ENCODE measurements around the gene PITPNM1. TPM values are rescaled to one million over a fixed set of nuclear protein-coding genes. Genes with fewer than 3 reads are reported as not detected.

The PITPNM1 gene
- total and polyA plus RNA-seq, 9 donors, result 3.1 to 77.2 (median 6.1) TPM

DNA sequence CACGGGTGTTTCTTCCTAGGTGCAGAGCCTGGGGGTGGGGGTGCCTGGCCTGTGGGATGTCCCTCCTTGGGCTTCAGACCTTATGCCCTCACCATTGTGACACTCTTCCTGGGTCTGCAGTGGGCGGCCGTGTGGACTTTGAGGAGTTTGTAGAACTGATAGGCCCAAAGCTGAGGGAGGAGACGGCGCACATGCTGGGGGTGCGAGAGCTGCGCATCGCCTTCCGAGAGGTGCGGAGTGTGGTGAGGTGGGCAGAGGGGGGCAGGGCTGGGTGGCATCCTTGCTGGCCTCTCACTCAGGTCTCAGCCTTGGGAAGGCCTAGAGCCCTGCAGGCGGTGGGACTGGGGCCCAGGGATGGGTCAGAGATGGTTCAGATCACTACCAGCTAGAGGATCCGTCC is 47.7 kb downstream of the PITPNM1 start:
- DNase-seq, result peak in 2 of 5 donors; percentile 13 to 14
- Histone ChIP-seq H3K4me3 (no peak overlapping the region), H3K27me3 (no peaks in the 10 kb centered on the region), H3K36me3 (no peaks in the 10 kb centered on the region), H3K4me1 (ENCODE audit: insufficient read depth) (no peaks in the 10 kb centered on the region), H3K9me3 (no peaks in the 10 kb centered on the region), H3K27ac (no peak overlapping the region)
- 86 to 89% (median 87%) methylated on average over 12 of the region's 12 CpGs for WGBS, 3 donors
- intact Hi-C loops (cut with DNase I), result no loop called here
- TF ChIP-seq POLR2A (IDR thresholded peaks at IDR 0.05) (no peak), EP300 (IDR thresholded peaks at IDR 0.05) (no peak)
- TF ChIP-seq, protein P1, sequence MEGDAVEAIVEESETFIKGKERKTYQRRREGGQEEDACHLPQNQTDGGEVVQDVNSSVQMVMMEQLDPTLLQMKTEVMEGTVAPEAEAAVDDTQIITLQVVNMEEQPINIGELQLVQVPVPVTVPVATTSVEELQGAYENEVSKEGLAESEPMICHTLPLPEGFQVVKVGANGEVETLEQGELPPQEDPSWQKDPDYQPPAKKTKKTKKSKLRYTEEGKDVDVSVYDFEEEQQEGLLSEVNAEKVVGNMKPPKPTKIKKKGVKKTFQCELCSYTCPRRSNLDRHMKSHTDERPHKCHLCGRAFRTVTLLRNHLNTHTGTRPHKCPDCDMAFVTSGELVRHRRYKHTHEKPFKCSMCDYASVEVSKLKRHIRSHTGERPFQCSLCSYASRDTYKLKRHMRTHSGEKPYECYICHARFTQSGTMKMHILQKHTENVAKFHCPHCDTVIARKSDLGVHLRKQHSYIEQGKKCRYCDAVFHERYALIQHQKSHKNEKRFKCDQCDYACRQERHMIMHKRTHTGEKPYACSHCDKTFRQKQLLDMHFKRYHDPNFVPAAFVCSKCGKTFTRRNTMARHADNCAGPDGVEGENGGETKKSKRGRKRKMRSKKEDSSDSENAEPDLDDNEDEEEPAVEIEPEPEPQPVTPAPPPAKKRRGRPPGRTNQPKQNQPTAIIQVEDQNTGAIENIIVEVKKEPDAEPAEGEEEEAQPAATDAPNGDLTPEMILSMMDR (IDR thresholded peaks at IDR 0.05), result no peak

DNA sequence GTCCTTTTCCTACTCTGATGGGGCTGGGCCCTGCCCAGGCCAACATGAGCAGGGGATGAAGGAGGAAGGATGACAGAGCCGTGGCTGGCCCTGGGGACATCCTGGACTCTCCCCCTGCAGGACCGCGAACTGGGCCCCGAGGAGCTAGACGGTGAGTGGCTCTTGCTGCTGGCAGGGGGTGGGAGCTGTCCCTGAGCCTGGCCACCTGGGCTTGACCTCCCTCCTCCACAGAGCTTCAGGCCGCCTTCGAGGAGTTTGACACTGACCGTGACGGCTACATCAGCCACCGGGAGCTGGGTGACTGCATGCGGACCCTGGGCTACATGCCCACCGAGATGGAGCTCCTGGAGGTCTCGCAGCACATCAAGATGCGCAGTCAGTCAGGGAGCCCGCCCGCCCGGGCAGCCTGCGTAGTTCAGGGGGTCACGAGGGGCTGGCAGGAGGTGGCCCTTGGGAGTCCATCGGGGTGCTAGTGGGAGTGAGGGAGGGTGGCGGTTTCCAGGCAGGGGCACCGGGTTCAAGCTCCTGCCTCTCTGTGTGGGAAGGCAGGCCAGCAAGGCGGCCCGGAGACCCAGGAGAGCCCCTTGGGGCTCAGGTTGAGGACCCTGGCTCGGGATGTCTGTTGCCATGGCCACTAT is 49.0 kb downstream of the PITPNM1 start:
- TF ChIP-seq POLR2A (IDR thresholded peaks at IDR 0.05) (no peak), EP300 (IDR thresholded peaks at IDR 0.05) (no peak)
- TF ChIP-seq, protein P1 (IDR thresholded peaks at IDR 0.05), result no peak
- intact Hi-C loops (cut with DNase I), result no loop called here
- H3K9me3 ChIP-seq, result no peaks in the 10 kb centered on the region
- no peaks in the 10 kb centered on the region for H3K4me1 ChIP-seq (ENCODE audit: insufficient read depth)
- DNase-seq, result peak in 2 of 5 donors; percentile 17
- WGBS, 3 donors, result 53 to 75% (median 60%) methylated on average over 20 to 25 of the region's 25 CpGs
- no peak overlapping the region for H3K27ac ChIP-seq
- no peaks in the 10 kb centered on the region for H3K36me3 ChIP-seq
- no peak overlapping the region for H3K4me3 ChIP-seq
- H3K27me3 ChIP-seq, result no peaks in the 10 kb centered on the region

DNA sequence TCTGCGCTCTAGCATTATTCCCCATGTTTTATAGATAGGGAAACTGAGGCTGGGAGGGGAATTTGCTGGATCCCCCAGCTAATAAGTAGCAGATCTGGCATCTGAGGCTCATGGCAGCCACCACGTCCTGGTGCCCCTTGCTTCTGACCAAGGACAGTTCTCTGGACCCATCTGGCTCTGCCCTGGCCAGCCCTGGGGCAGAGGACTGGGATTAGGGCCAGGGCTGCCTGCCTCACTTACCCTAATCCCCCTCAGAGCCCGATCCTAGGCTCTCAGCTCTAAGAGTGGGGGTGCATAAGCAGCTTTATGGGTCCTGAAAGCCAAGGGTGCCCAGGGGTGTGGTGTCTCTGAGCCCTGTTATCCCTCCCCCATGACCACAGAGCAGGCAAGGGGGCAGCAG is 50.1 kb downstream of the PITPNM1 start, which contains the start of gene CABP4:
CABP4 (plus strand) TSS at position 301 of the 400 bp plus-strand sequence; CDS start at position 371, 70 bp downstream.
- DNase-seq, result no peak
- intact Hi-C loops (cut with DNase I), result no loop called here
- no peaks in the 10 kb centered on the region for H3K36me3 ChIP-seq
- H3K27me3 ChIP-seq, result no peaks in the 10 kb centered on the region
- H3K9me3 ChIP-seq, result no peaks in the 10 kb centered on the region
- TF ChIP-seq EP300 (IDR thresholded peaks at IDR 0.05) (no peak), POLR2A (IDR thresholded peaks at IDR 0.05) (no peak)
- TF ChIP-seq, protein P1 (IDR thresholded peaks at IDR 0.05), result no peak
- H3K4me1 ChIP-seq (ENCODE audit: insufficient read depth), result no peaks in the 10 kb centered on the region
- H3K4me3 ChIP-seq, result no peak within 1 kb of the TSS
- 87 to 90% (median 89%) methylated on average over 3 of the region's 3 CpGs for WGBS, 3 donors
- no peak within 1 kb of the TSS for H3K27ac ChIP-seq

DNA sequence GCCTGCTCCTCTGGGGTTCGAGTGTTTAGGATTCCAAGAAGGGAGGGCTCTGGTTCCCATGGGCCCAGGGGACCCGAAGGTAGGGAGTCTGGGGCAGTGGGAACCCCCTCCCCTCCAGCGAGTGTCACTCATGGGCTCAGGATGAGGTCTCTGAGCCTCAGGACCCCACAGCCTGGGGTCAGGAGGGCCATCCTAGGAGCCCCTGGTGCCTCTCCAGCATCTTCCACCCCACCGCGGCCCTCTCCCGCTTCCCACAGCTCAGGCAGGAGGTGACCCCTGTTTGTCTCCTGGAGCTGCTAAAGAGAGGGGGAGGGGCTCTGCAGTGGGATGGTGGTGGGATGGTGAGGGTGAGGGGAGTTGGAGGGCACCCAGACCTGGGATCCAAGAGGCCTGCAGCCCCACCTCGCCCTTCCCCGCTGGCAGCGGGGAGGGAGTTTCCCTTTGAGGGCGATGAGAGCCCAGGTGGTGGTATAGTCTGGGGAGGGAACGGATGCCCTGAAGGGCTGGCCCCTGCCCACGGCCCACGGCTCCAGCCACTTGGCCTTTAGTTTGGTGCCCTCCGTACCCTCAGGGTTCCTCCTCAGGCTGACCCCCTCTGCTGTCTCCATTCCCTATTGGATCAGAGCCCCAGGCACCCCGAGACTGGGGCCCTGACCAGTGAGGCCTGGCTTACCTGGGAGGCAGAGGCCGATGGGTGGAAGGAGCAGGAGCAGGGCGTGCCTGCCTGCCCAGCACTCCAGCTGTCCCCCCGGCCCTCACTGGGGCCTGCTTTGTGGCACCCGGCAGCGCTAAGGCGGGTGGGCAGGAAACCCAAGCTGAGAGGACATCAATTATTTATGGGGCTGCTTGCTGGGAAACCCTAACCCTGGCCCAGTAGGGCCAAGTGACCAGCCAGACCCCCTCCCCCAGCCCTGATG is 51.1 kb downstream of the PITPNM1 start:
- Histone ChIP-seq H3K36me3 (no peaks in the 10 kb centered on the region), H3K4me3 (no peak overlapping the region), H3K4me1 (ENCODE audit: insufficient read depth) (no peaks in the 10 kb centered on the region), H3K9me3 (no peaks in the 10 kb centered on the region), H3K27ac (no peak overlapping the region), H3K27me3 (no peaks in the 10 kb centered on the region)
- TF ChIP-seq, protein P1 (IDR thresholded peaks at IDR 0.05), result no peak
- TF ChIP-seq POLR2A (IDR thresholded peaks at IDR 0.05), result no peak
- TF ChIP-seq EP300 (IDR thresholded peaks at IDR 0.05), result no peak
- 78 to 88% (median 85%) methylated on average over 19 to 21 of the region's 21 CpGs for WGBS, 3 donors
- intact Hi-C loops (cut with DNase I), result no loop called here
- DNase-seq, result peak in 1 of 5 donors; percentile 14
